ENCODE data around the gene YPEL2.

GRCh38 chr17:59284317-59284716 is 47.1 kb upstream of the YPEL2 start:
- TF ChIP-seq POLR2AphosphoS5 (IDR thresholded peaks at IDR 0.05; ENCODE audit: low read depth, low read length) = no peak
- no peak for TF ChIP-seq POLR2A (IDR thresholded peaks at IDR 0.05; ENCODE audit: low read depth, low read length)
- no peak for TF ChIP-seq TAF1 (IDR thresholded peaks at IDR 0.05; ENCODE audit: borderline replicate concordance, low read depth, low read length)

Data from GM12892 (cell line).